ENCODE results near the gene C10orf90. TPM values are rescaled to one million over a fixed set of nuclear protein-coding genes. Genes with fewer than 3 reads are reported as not detected.

C10orf90 gene
- total RNA-seq, 1 experiment from 2014 or later = not detected

DNA sequence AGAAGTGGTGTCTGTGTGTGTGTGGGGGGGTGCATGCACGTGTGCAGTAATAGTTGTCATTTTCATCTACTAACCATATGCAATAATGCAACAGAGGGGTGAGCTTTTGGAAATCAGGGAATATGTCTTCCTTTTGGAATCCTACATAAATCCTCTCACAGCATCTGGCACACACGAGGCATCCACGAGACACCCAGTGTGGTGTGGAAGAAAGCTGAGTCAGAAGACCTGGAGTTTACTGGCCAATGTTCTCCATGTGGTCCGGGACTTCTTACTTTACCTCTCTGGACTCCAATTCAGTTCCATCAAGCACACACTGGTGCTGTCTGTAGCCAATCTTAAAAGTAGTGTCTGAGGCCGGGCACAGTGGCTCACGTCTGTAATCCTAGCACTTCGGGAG is 43.1 kb upstream of the C10orf90 start:
- H3K36me3 Mint-ChIP-seq (ENCODE audit: insufficient read depth in 1 of 3, low read depth in 3 of 3) = peaks cover 0 to 8% (median 6%) of the 10 kb centered on the region in 3 experiments; a peak in 4 of 7 replicates
- WGBS (ENCODE audit: extremely low coverage, insufficient read length, low lambda C conversion rate) = no CpG with 5 or more reads among the region's 7 CpGs

More for the DNA sequence above, 43.1 kb upstream of the C10orf90 start:
- Histone ChIP-seq H2AFZ (ENCODE audit: low read length) (no peak overlapping the region), H3K27me3 (ENCODE audit: insufficient read depth, low read length) (no peaks in the 10 kb centered on the region), H3K23ac (ENCODE audit: insufficient read length, low read depth, low read length) (no peak overlapping the region), H4K20me1 (ENCODE audit: control insufficient read depth, insufficient read depth, insufficient read length) (no peaks in the 10 kb centered on the region), H3K14ac (ENCODE audit: insufficient read depth, low read length) (no peak overlapping the region), H2BK20ac (ENCODE audit: low read depth, low read length, poor library complexity, severe bottlenecking) (no peak overlapping the region), H2BK12ac (ENCODE audit: insufficient read length, low read depth, low read length) (no peak overlapping the region), H2AK5ac (ENCODE audit: insufficient read length, low read length) (no peak overlapping the region), H3K79me1 (ENCODE audit: insufficient read depth, low read depth, low read length, poor library complexity, severe bottlenecking) (no peaks in the 10 kb centered on the region), H3K4ac (ENCODE audit: low read depth, low read length) (no peak overlapping the region), H3K27ac (ENCODE audit: insufficient read length, low read depth, low read length) (no peak overlapping the region), H4K8ac (replicated peaks; ENCODE audit: insufficient read length, low read depth, low read length) (no peak overlapping the region), H3K4me1 (ENCODE audit: insufficient read depth, low read length) (no peaks in the 10 kb centered on the region), H3K9ac (ENCODE audit: extremely low read depth, insufficient read length, low read length) (no peak overlapping the region), H3K56ac (ENCODE audit: insufficient read length, low read depth, low read length) (no peak overlapping the region), H4K91ac (ENCODE audit: insufficient read length, low read depth, low read length) (no peak overlapping the region), H2BK120ac (ENCODE audit: low read depth, low read length, poor library complexity, severe bottlenecking) (no peak overlapping the region), H3T11ph (ENCODE audit: low read length) (no peak overlapping the region), H3K79me2 (ENCODE audit: insufficient read depth, low read length) (no peaks in the 10 kb centered on the region), H3K4me2 (ENCODE audit: insufficient read depth, insufficient read length, low read length) (no peak overlapping the region), H4K5ac (ENCODE audit: insufficient read length, low read depth, low read length) (no peak overlapping the region), H3K23me2 (ENCODE audit: insufficient read length, low read depth, low read length, poor library complexity, severe bottlenecking) (no peaks in the 10 kb centered on the region), H2BK15ac (ENCODE audit: low read depth, low read length) (no peak overlapping the region), H3K9me3 (ENCODE audit: control insufficient read depth, low read depth, low read length) (no peaks in the 10 kb centered on the region), H2BK5ac (ENCODE audit: insufficient read length, low read length) (no peak overlapping the region), H3K18ac (ENCODE audit: insufficient read length, low read depth, low read length) (no peak overlapping the region)
- no peak overlapping the region for H3K4me3 Mint-ChIP-seq
- no peak overlapping the region for H3K27ac Mint-ChIP-seq
- peaks cover 3% of the 10 kb centered on the region; the same call in 1 of the 2 replicates for H3K27me3 Mint-ChIP-seq (ENCODE audit: low read depth)
- TF ChIP-seq, protein P1, sequence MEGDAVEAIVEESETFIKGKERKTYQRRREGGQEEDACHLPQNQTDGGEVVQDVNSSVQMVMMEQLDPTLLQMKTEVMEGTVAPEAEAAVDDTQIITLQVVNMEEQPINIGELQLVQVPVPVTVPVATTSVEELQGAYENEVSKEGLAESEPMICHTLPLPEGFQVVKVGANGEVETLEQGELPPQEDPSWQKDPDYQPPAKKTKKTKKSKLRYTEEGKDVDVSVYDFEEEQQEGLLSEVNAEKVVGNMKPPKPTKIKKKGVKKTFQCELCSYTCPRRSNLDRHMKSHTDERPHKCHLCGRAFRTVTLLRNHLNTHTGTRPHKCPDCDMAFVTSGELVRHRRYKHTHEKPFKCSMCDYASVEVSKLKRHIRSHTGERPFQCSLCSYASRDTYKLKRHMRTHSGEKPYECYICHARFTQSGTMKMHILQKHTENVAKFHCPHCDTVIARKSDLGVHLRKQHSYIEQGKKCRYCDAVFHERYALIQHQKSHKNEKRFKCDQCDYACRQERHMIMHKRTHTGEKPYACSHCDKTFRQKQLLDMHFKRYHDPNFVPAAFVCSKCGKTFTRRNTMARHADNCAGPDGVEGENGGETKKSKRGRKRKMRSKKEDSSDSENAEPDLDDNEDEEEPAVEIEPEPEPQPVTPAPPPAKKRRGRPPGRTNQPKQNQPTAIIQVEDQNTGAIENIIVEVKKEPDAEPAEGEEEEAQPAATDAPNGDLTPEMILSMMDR (conservative IDR thresholded peaks at IDR 0.05) = no peak
- peaks cover 0 to 3% of the 10 kb centered on the region in 2 experiments; a peak in 2 of 4 replicates for H3K4me1 Mint-ChIP-seq
- DNase-seq = no peak
- peaks cover 9 to 20% of the 10 kb centered on the region in 2 experiments for H3K9me3 Mint-ChIP-seq

Measured in H9 (cell line).